Measurements from ENCODE around the gene GIMAP1.

Gene GIMAP1

DNA sequence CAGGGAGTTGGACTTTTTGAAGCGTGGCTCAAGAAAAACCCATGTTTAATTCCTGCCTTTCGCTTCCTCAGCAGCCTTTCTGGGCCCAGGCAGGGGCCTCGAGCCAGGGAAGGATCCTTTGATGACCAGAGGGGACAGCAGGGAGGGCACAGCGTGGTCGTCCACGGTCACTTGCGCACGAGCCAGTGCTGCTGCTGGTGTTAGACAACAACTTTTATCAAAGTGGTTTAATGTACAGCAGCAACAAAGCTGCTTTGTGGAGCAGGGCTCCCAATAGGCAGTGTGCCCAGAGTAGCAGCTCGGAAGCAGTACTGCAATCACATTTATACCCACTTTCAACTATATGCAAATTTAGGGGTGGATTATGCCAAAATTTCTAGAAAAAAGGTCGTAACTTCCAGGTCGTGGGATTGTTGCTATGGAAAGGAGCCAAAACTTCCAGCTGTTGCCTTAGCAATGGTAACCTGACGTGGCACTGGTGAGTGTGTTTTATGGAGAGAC lies 6.1 kb downstream of the GIMAP1 start:
- no peak for DNase-seq

DNA sequence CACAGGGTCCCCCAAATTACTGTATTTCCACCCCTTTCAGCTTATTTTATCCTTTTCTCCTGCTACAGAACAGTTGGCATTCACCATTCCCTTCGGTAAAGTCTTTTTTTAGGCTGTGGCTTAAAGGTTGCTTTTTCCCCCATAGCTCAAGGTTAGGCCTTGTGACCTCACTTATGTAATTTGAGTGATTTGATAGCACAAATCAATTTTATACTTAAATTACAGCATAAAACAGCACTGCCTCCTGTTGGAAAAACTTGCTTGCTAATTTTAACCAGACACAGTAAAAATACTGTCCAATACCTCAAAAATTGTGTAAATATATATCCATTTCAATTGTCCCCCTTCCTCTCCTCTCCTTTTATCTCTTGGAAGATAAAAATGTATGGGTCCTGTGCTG lies 7.1 kb downstream of the GIMAP1 start:
- no peak for DNase-seq

- no peak for DNase-seq
These were observed 11.0 kb downstream of the GIMAP1 start for GRCh38 chr7:150727381-150727780.

DNA sequence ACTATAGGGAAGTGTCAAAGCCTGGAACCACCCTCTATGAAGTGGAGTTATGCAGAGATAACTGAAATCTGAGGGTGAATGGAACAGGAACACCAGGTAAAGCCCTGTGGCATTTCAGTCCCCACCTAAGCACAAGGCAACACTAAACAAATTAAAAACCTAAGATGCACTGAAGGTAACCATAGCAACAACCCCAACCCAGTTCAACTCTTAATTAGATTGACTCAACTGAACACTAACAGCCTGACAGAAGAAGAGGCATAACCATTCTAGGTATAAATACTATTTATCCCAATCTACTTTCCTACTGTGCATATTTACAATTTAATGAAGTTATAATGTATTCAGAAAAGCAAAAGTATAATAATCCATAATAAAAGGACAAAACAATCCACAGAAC lies 11.6 kb downstream of the GIMAP1 start:
- DNase-seq = no peak

GRCh38 chr7:150728609-150729008 lies 12.2 kb downstream of the GIMAP1 start:
- DNase-seq = no peak

GRCh38 chr7:150731916-150732315 lies 15.5 kb downstream of the GIMAP1 start:
- DNase-seq = no peak

GRCh38 chr7:150732786-150733481 lies 16.5 kb downstream of the GIMAP1 start:
- DNase-seq = no peak

DNA sequence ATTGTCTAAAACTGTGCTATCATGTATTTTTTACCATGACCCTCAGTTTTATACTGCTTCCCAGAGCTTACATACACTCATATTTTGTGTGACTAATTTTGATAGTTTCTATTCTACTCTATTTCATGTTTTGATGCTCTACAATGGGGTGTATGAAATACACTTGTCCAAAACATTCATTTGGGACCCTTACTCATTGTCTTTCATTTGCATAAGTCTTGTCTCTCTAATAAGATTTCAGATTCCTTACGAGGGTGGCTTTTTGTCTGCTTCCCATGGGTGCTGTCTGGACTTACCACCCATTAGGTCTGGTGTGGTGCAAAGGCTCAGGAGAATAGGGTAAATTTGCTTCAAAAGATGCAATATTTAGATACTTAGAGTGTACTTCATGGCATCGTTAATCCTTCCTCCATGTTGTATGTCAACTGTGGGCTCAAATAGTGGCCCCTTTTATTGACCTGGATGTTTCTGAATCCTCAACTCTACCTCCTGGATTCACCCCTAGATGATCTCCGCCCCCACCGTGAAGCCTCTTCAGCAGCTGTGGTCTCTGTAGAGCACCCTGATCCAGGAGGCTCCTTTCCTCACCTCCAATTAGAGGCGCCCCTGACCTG lies 17.2 kb downstream of the GIMAP1 start:
- DNase-seq = no peak

- no peak for DNase-seq
These were observed 17.8 kb downstream of the GIMAP1 start for GRCh38 chr7:150734254-150734653.

- DNase-seq = no peak
These were observed 19.4 kb downstream of the GIMAP1 start for GRCh38 chr7:150735596-150736358.

DNA sequence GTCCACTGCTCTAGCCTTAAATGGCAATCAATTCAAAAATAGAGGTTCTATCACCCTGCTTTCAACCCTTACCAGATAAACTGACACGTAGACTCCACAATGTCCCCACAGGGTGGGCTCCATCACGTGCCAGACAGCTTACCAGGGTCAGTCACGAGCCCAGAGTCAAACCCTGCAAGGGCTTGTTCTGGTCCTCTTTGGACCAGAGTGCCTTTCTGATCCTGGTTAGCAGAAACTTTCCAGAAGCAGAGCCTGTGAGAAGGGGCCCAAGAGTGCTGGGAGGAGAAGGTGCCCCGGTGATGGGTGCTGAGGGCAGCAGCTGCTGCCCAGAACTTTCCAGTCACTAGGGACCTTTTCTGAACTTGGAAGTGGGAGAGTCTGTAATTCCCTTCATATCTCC lies 20.5 kb downstream of the GIMAP1 start:
- no peak for DNase-seq

DNA sequence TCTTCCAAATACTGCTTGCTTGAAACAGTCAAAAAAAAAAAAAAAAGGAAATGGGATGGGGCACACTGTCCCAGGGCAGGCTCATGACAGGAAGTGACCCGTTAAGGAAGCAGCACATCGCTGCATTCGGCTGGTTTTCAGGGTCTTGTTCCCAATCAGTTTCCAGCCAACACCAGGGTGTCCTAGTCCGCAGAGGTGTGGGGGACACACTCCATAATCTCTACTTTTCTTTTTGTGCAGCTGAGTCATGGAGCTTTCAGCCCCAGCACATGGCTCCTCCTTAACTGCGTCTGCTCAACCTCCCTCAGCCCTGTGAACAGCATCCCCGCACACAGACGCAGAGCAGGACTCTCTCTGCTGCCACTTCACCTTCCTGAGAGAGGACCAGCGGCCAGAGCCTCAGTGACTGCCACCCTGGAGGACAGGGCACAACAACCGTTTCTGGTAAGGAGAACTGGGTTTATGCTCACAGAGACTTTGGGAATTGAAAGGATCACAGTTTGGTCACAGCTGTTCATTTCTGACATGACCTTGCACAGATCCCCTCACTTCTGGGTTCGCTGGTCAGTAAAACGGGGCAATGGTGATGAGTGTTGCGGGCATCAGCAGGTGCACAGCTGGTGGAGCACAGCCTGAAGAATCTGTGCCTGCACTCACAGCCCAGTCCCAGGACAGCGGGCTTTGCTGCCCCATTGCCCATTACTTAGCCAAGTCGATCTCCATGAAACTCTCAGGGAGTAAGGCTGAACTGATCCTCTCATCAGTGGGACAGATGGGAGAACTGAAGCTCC lies 21.0 kb downstream of the GIMAP1 start, which contains the start of gene GIMAP5:
Gene GIMAP5 (plus strand): TSS at position 154 of the 791 bp plus-strand sequence. CDS start 3,467 bp downstream, outside the sequence.
- DNase-seq = no peak

- no peak for DNase-seq
These were observed 21.7 kb downstream of the GIMAP1 start for GRCh38 chr7:150738092-150738491.

GRCh38 chr7:150738591-150739001 lies 22.2 kb downstream of the GIMAP1 start:
- DNase-seq = peak; percentile 2

- no peak for DNase-seq
These were observed 22.6 kb downstream of the GIMAP1 start for GRCh38 chr7:150739033-150739432.

DNA sequence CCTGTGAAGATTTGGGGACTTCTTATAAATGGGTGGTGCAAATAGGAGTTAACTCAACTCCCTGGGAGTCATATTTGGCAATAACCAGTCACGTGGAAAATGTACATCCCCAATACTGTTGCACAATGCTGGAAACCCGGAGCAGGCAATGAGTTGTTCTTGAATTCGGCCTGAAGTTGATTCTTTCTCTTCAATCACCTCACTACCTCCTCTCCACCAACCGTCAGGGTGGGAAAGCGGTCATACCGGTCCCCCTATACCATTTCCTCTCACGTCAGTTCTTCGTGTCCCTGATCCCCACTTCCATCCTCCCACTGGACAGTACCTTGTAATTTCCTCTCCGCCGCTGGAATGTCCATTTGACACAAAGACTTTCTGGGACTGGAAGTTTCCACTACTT lies 23.6 kb downstream of the GIMAP1 start:
- DNase-seq = no peak

DNA sequence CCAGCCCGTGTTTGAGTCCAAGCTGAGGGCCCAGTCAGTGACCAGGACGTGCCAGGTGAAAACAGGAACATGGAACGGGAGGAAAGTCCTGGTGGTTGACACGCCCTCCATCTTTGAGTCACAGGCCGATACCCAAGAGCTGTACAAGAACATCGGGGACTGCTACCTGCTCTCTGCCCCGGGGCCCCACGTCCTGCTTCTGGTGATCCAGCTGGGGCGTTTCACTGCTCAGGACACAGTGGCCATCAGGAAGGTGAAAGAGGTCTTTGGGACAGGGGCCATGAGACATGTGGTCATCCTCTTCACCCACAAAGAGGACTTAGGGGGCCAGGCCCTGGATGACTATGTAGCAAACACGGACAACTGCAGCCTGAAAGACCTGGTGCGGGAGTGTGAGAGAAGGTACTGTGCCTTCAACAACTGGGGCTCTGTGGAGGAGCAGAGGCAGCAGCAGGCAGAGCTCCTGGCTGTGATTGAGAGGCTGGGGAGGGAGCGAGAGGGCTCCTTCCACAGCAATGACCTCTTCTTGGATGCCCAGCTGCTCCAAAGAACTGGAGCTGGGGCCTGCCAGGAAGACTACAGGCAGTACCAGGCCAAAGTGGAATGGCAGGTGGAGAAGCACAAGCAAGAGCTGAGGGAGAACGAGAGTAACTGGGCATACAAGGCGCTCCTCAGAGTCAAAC lies 26.0 kb downstream of the GIMAP1 start:
- no peak for DNase-seq

- no peak for DNase-seq
These were observed 27.7 kb downstream of the GIMAP1 start for GRCh38 chr7:150744041-150744656.

GRCh38 chr7:150745086-150745485 lies 28.7 kb downstream of the GIMAP1 start:
- no peak for DNase-seq

DNA sequence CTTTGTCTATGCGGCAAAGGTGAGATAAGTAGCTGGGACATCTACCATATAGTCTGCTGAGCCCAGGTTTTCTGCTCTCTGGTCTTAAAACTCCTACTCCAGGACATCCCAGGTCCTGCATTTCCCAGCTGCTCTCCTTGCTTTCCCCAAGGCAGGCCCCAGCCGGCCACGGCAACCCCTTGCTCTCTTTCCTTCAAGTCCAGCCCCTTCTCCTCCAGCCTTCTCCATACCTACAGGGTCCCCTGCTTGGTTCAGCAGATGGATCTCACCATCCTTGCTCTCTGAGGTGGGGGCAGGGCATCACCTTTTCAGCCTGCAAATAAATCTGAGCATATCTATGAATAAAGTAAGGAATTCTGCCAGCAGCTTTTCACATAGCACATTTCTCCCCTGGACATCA lies 29.5 kb downstream of the GIMAP1 start:
- DNase-seq = no peak

DNA sequence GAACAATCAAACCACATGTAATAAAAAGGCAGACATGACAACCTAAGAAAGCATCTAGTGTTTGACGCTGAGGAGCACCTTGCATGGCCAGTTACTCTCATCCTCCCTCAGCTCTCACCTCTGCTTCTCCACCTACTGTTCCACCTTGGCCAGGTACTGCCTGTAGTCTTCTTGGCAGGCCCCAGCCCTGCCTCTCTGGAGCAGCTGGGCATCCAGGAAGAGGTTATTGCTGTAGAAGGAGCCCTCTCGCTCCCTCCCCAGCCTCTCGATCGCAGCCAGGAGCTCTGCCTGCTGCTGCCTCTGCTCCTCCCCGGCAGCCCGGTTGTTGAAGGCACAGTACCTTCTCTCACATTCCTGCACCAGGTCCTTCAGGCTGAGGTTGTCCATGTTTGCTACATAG lies 30.5 kb downstream of the GIMAP1 start:
- DNase-seq = no peak

DNA sequence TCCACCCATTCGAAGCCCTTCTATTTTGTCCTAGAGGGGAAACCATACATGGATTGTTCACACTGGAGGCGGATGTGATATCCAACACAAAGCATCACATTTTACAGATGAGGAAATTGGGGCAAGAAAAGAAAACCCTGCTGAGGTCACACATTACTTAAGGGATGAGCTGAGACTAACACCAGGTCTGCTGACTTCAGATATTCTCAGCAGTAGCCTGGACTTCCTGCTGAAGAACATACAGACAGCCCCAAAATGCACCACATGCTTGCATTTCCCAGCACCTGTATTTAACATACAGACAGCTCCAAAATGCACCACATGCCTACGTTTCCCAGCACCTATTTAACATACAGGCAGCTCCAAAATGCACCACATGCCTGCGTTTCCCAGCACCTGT lies 32.0 kb downstream of the GIMAP1 start:
- no peak for DNase-seq

Data from fibroblast of upper back skin (primary cell).